AG04450 (cell line): Measurements from ENCODE around the gene FAM221B. TPM values are rescaled to one million over a fixed set of nuclear protein-coding genes. Genes with fewer than 3 reads are reported as not detected.

Experiments used
- CTCF ChIA-PET: fragments of 300-600, 350-600 bp; formaldehyde crosslinking; extraction: SDS; loops from one replicate; lab custom pipeline; 2022; ENCODE audit warnings: antibody characterized with exemption, inconsistent platforms; lab: Charles Lee
- POLR2A ChIA-PET: fragments of 350-600 bp; formaldehyde crosslinking; extraction: SDS; loops from one replicate; lab custom pipeline; 2021; ENCODE audit warnings: antibody characterized with exemption, inconsistent platforms; lab: Yijun Ruan, JAX
- DNase-seq: peaks from one replicate; pipeline ENCODE4 v3.0.0-alpha.2; 2011; ENCODE audit warnings: low read depth, low spot score
- H3K27ac ChIP-seq: one replicate; pipeline ENCODE4 v1.5.1; 2012; ENCODE audit warnings: low read depth, low read length, control low read depth
- H3K27me3 ChIP-seq: one replicate; pipeline ENCODE4 v1.6.0; 2012; ENCODE audit warnings: low read length; ENCODE audit not compliant: control insufficient read depth, insufficient read depth
- H3K4me3 ChIP-seq: 2 replicates; pipeline ENCODE4 v1.5.1; 2011; ENCODE audit warnings: mild to moderate bottlenecking, low read depth, low read length, control low read depth
- H3K9me3 ChIP-seq: 2 replicates; pipeline ENCODE4 v1.5.1; 2012; ENCODE audit warnings: low read length; ENCODE audit not compliant: control insufficient read depth, insufficient read depth
- CTCF ChIP-seq: IDR thresholded peaks from 2 replicates; pipeline ENCODE4 v1.5.1; 2011; ENCODE audit warnings: low read depth, low read length, control low read depth, inconsistent platforms
- polyA plus RNA-seq: library from polyadenylated mRNA; depleted of rRNA; stranded (reverse); fragments of >200 nt; gene quantifications from 2 replicates; pipeline ENCODE4 v1.2.3, GENCODE V29; 2011

FAM221B gene
- polyA plus RNA-seq, 1 experiment, result not detected

- no peak overlapping the region for H3K4me3 ChIP-seq
- no peak overlapping the region for H3K27ac ChIP-seq
- TF ChIP-seq CTCF, result no peak
- peaks cover 15% of the 10 kb centered on the region for H3K27me3 ChIP-seq
- no peaks in the 10 kb centered on the region; the same call in 1 of the 2 replicates for H3K9me3 ChIP-seq
- ChIA-PET POLR2A (no interaction called here), CTCF (interaction anchor here (1.2 to 3.3 kb wide), 3 partner anchors 25 to 66 kb away, joined by 3 to 14 read pairs (median 4); no protein-coding TSS in a partner anchor)
- no peak for DNase-seq
These were observed 28.4 kb upstream of the FAM221B start for GRCh38 chr9:35856882-35857281.

GRCh38 chr9:35856206-35856605 is 27.7 kb upstream of the FAM221B start:
- peaks cover 9% of the 10 kb centered on the region for H3K27me3 ChIP-seq
- no peaks in the 10 kb centered on the region; the same call in 1 of the 2 replicates for H3K9me3 ChIP-seq
- H3K4me3 ChIP-seq, result no peak overlapping the region
- POLR2A ChIA-PET, result no interaction called here
- no peak for DNase-seq
- H3K27ac ChIP-seq, result no peak overlapping the region
- CTCF ChIA-PET, result interaction anchor here (1.2 to 3.3 kb wide), 2 partner anchors 26 to 66 kb away, joined by 3 to 14 read pairs; no protein-coding TSS in a partner anchor
- no peak for TF ChIP-seq CTCF

GRCh38 chr9:35854091-35854762 is 25.7 kb upstream of the FAM221B start:
- POLR2A ChIA-PET, result interaction anchor here (0.7 kb wide), 1 partner anchor 9 kb away, joined by 4 read pairs; no protein-coding TSS in a partner anchor

GRCh38 chr9:35852876-35853865 is 24.6 kb upstream of the FAM221B start:
- no peak overlapping the region for H3K27ac ChIP-seq
- TF ChIP-seq CTCF, result no peak
- POLR2A ChIA-PET, result no interaction called here
- H3K4me3 ChIP-seq, result no peak overlapping the region
- peaks cover 3% of the 10 kb centered on the region for H3K27me3 ChIP-seq
- CTCF ChIA-PET, result interaction anchor here (0.7 kb wide), 1 partner anchor 63 kb away, joined by 3 read pairs; no protein-coding TSS in a partner anchor
- DNase-seq, result no peak
- no peaks in the 10 kb centered on the region; the same call in 1 of the 2 replicates for H3K9me3 ChIP-seq

More at GRCh38 chr9:35854091-35854762, 25.7 kb upstream of the FAM221B start:
- Histone ChIP-seq H3K9me3 (no peaks in the 10 kb centered on the region; the same call in 1 of the 2 replicates), H3K27ac (no peak overlapping the region), H3K4me3 (no peak overlapping the region), H3K27me3 (peaks cover 3% of the 10 kb centered on the region)
- CTCF ChIA-PET, result interaction anchor here (1.1 to 1.3 kb wide), 2 partner anchors 28 to 64 kb away, joined by 3 to 4 read pairs; no protein-coding TSS in a partner anchor
- no peak for TF ChIP-seq CTCF
- DNase-seq, result no peak
